SK-N-MC (cell line): Measurements from ENCODE around the gene MOXD1.

Experiments used
- EZH2 ChIP-seq: fragments of 200-600 bp; sonication (generic); IDR thresholded peaks from one replicate; pipeline ENCODE4 v1.6.1; 2017; ENCODE audit warnings: antibody characterized with exemption
- FOXP2 ChIP-seq: optimal IDR thresholded peaks from 2 replicates; pipeline ENCODE3; 2011; ENCODE audit warnings: mild to moderate bottlenecking, moderate library complexity; ENCODE audit not compliant: insufficient read depth; ENCODE audit errors: extremely low read length, control extremely low read depth
- POLR2AphosphoS5 ChIP-seq: IDR thresholded peaks from 2 replicates; pipeline ENCODE4 v1.6.1; 2012; ENCODE audit warnings: mild to moderate bottlenecking, low read depth, low read length, borderline replicate concordance

GRCh38 chr6:132253211-132253610 is 148.1 kb downstream of the MOXD1 start:
- TF ChIP-seq EZH2 (no peak), POLR2AphosphoS5 (no peak), FOXP2 (no peak)
